Stimulated activated CD4-positive, alpha-beta T cell treated with anti-CD3 and anti-CD28 coated beads, Interleukin-2, amount 100 ng/mL, for 48 hours (primary cell): ENCODE results near the gene PNMA3.
"Not testable (repeated sequence)": the region's sequence is repeated elsewhere in the genome, so short reads cannot be mapped to it uniquely, and the experiment has no call there.

Experiments used
- DNase-seq, 2 donors: peaks; one replicate each; pipeline ENCODE4 v3.0.0-alpha.2; 2020

The PNMA3 gene

GRCh38 chrX:153055871-153056749 lies at the start of gene PNMA3:
PNMA3 (plus strand) TSS chrX:153056470; CDS start chrX:153057056, 586 bp downstream.
- no peak for DNase-seq

- not testable (repeated sequence) for DNase-seq
These were observed 39.1 kb upstream of the PNMA3 start for GRCh38 chrX:153017174-153017573.

DNA sequence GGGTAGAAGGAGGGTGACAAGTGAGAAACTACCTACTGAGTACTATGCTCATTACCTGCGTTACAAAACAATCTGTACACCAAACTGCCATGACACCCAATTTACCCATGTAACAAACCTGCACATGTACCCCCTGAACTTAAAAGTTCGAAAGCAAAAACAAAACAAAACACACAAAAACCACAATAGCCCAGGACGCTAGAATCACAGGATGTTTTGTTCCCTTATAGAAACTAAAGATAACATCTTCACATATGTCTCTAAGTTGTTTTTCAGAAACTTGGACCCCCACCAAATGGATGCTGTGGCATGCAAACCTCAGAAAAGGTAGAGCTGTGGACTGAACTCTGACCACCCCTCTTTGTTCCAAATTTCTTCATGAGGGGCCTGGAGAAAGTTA lies 37.1 kb upstream of the PNMA3 start:
- DNase-seq = no peak

GRCh38 chrX:153026501-153026900 lies 29.8 kb upstream of the PNMA3 start:
- not testable (repeated sequence) for DNase-seq

DNA sequence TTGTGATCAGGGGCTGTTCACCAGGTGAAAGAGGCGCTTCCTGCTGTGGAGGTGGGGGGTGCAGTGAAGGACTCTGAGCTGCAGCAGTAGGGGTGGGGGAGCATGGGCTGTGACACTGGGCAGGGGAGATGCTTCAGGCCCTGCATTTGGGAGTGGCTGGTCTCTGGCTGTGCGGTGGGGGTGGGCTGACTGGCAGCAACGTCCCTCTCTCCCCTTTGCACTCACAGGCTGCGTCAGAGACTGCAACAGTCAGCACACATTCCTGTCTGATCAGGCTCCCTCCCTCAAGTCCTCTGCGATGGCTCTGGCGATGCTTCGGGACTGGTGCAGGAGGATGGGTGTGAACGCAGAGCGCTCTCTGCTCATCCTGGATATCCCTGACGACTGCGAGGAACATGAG lies 27.8 kb upstream of the PNMA3 start:
- DNase-seq = not testable (repeated sequence)

GRCh38 chrX:153029162-153029561 lies 27.1 kb upstream of the PNMA3 start:
- no peak for DNase-seq

GRCh38 chrX:153029875-153030274 lies 26.4 kb upstream of the PNMA3 start:
- DNase-seq = no peak

DNA sequence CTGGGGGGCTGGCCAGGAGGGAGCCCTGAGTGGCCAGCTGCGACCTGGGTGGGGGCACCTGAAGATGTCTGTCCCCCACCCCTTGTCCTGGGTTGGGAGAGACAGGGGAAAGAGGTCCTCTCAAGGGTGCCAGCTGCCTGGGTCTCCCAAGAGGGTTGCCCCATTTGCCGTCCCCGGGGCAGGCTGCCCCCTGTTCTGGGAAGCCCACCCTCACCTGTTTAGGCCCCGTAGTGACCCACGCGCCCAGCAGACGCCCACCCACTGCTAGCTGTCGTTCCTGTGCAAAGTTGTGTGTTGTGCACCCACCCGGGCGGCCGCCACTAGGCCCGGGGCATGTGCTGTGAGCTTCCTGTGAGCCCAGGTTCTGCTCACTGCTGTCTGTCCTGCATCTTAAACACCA lies 25.5 kb upstream of the PNMA3 start:
- DNase-seq = no peak

DNA sequence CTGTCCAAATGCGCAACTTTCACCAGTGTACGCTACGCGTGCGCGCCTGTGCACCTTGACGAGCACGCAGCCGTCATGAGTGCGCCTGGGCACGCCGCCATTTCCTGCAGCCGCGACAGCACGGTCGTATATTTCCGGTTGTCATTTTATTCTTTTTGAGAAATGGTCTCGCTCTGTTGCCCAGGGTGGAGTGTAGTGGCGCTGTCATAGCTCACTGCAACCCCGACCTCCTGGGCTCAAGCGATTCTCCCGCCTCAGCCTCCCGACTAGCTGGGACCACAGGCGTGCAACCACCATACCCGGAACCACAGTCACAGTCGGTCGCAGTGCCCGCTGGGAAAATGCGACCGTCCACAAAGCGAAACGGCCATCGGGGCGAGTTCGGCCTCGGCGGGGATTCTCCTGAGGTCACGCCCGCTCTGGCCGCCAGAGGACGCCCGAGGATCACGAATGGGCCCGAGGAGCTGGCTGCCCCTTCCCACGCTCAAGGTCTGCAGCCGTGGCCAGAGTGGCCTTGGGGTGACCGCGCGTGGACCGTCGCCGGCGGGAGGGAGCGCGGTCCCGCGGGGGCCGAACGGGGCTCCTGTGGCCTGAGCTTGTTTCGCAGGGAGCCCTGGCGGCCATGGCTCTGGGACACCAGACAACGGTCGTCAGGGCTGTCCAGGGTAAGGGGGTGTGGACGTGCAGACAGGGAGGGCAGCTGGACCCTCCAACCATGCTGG lies 23.7 kb upstream of the PNMA3 start:
- DNase-seq = peak; percentile 64 to 66

DNA sequence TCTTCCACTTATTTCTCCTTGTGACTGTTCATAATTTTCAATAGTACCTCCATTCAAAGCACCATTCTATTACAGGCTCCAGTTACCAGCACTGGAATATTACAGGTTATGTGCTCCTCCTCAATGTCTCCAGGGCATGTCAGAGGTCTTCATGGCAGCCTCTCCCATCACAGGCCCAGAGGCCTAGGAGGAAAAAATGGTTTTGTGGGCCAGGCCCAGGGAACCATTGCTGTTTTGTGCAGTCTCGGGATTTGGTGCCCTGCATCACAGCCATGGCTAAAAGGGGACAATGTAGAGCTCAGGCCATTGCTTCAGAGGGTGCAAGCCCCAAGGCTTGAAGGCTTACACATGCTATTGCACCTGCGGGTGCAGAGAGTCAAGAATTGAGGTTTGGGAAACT lies 7.2 kb upstream of the PNMA3 start:
- DNase-seq = no peak

DNA sequence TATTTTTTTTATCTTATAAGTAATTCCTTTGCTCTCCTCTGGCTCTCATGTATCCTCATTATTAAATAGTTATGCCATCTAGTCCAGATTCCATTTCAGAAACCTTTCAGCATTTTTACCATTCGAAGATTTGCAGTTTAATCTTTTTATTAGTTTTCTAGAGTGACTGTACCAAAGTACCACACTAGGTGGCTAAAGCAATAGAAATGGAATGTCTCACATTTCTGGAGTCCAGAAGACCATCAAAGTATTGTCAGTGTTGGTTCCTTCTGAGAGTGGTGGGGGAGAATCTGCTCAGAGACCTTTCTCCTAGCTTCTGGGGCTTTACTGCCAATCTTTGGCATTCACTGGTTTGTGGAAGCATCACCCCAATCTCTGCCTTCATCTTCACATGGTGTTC lies 3.7 kb upstream of the PNMA3 start:
- no peak for DNase-seq

DNA sequence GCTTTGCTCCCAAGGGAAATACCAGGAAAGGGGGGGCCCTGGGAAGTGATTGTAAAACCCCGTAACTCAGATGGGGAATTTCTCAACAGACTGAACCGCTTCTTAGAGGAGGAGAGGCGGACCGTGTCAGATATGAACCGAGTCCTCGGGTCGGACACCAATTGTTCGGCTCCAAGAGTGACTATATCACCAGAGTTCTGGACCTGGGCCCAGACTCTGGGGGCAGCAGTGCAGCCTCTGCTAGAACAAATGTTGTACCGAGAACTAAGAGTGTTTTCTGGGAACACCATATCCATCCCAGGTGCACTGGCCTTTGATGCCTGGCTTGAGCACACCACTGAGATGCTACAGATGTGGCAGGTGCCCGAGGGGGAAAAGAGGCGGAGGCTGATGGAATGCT lies 1.0 kb downstream of the PNMA3 start:
- DNase-seq = no peak

- no peak for DNase-seq
These were observed 3.2 kb downstream of the PNMA3 start for GRCh38 chrX:153059191-153060094.

- no peak for DNase-seq
These were observed 3.8 kb downstream of the PNMA3 start for GRCh38 chrX:153060095-153060445.

DNA sequence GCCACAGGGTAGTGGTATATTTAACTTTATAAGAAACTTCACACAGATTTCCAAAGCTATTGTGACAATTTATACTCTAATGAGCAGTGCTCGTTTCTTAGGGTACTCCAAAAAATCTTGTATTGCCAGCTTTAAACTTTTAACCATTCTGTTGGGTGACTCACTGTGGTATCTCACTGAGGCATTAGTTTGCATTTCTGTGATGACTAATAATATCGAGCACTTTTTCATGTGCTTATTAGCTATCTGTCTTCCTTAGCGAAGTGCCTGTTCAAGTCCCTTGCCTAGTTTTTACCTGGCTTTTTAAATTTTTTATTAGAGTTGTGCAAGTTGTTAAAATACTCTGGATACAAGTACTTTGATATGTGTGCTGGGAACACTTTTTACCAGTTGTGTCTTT lies 5.5 kb downstream of the PNMA3 start:
- no peak for DNase-seq

DNA sequence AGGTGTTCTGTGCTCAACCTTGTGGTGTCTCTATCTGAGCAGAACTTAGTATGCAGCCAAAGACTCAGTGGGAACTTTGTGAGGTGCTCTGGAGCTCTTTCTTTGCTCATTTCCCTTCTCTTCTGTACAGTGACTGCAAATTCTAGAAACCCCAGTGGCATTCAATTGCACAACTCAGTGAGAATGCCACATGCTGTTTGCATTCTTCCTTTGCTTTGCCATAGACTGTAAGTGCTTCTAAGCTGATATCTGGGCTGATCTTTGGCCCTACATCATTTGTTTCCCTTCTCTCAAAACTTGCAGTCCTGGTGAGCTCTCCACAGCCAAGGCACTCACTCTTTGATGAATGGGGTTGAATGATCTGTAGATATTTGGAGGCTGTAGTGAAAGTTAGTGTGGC lies 7.0 kb downstream of the PNMA3 start:
- no peak for DNase-seq

DNA sequence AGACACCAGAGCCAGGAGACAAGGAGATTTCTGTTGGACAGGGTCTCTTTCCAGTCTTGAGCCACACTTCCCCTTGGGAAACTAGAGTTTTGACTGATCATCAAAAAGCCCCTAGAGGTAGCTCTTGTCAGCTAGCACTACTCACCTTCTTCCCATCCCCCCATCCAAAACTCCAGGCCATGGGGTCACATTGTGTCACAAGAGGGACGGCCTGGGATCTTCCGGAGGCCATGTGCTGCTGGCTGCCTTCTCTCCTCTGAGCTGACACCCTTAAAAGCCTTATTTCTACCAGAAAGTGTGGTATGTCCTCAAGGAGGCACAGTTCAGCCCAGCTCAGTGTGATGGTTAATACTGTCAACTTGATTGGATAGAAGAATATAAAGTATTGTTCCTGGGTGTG lies 7.8 kb downstream of the PNMA3 start:
- DNase-seq = no peak

GRCh38 chrX:153065389-153065788 lies 9.1 kb downstream of the PNMA3 start:
- no peak for DNase-seq

DNA sequence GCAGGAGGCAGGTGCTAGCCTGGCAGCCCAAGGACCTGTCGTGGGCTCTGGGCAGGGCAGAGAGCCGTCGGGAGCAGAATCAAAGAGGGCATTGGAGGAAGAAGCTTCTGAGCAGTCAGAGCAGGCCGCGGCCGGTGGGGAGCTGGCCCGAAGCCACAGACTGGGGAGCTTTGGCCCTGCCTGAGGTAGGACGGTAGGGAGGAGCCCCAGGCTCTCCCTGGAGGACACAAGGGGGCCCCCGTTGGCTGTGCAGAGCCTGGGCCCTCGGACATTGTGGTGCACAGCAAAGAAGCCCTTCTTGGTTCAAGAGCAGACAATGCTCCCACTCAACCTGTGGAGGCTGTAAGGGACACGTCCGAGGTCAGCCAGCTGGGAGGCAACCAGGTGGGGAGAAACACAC lies 10.1 kb downstream of the PNMA3 start:
- not testable (repeated sequence) for DNase-seq

DNA sequence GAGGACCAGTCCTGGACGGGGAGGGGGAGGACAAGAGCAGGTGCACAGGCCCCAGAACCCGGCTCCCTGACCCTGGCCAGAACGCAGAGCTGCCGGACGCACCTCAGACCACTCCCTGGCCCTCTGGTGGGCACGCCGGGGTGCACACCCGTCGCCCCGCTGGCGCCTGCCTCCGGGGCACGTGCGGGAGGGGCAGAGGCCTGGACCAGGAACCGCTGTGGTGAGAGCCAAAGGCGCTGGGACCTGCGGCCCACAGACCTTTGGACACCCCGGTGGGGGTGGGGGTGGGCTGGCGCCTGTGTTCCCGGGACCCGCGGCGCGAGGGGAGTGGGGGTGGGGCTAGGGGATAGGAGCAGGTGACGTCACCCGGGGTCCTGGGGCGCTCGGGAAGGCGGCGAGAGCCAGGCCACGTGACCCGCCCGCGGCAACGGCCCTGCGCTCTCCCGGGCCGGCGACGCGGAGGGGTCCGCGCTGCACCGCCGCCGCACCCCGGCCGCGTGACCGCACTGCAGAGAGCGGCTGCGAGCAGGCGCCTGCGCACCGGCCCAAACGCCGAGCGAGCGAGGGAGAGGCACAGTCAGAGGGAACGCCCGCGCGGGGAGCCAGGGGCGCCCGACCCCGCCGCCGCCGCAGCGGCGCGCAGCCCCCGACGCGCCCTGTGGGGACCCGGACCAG lies 15.8 kb downstream of the PNMA3 start, which contains the start of gene PNMA6A:
Gene PNMA6A (plus strand): TSS at position 546 of the 675 bp plus-strand sequence. CDS start 609 bp downstream, outside the sequence.
- not testable (repeated sequence) for DNase-seq

GRCh38 chrX:153073331-153073730 lies 17.1 kb downstream of the PNMA3 start:
- DNase-seq = not testable (repeated sequence)

DNA sequence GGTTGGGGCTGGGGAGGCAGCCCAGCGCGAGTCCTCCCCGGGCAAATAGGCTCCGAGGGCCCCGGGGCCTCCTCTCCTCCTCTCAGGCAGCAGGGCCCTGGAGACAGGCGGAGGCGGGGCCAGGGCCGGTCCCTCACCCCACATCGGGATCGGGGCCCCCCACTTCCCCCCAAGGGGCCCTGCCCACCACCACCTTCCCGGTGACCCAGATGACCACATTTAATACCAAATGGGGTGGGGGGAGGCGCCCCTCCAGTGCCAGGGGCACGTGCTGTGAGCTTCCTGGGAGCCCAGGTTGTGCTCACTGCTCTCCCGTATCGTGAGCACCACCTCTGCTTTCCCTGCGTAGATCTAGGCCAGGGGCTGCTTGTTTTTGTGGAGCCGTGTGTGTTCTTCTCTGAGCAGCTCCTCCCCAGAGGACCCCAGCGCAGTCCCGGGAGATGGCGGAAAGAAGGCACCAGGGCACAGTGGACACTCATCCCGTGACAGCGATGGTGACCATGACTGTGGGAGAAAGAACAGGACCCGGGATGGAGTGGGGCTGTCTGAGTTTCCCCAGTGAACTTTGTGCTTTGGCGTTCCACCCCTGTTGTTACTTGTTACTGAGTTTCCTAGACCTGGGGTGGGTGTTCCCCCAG lies 18.1 kb downstream of the PNMA3 start:
- no peak for DNase-seq
